HEK293T (cell line): Measurements from ENCODE around the gene VCP.

Experiments
- CTCF ChIA-PET: fragments of 350-600 bp; formaldehyde crosslinking; extraction: SDS; loops from one replicate; lab custom pipeline; 2021; ENCODE audit warnings: antibody characterized with exemption, inconsistent platforms; lab: Yijun Ruan, JAX
- POLR2A ChIA-PET: fragments of 350-600 bp; formaldehyde crosslinking; extraction: SDS; loops from one replicate; lab custom pipeline; 2020; ENCODE audit warnings: antibody characterized with exemption, inconsistent platforms; lab: Yijun Ruan, JAX
- DNase-seq: peaks from one replicate; pipeline ENCODE4 v3.0.0; 2012; ENCODE audit warnings: mixed read lengths; ENCODE audit errors: extremely low spot score
- ELF4 ChIP-seq: fragments of 450-650 bp; IDR thresholded peaks from 2 replicates; pipeline ENCODE4 v1.6.1; 2017; ENCODE audit warnings: antibody characterized with exemption
- FOXA1 ChIP-seq: fragments of 450-650 bp; IDR thresholded peaks from 2 replicates; pipeline ENCODE4 v1.6.1; 2016; ENCODE audit warnings: mild to moderate bottlenecking
- L3MBTL2 ChIP-seq: fragments of 450-650 bp; conservative IDR thresholded peaks from 2 replicates; pipeline ENCODE4 v1.6.1; 2016; ENCODE audit warnings: mild to moderate bottlenecking
- LEF1 ChIP-seq: fragments of 450-650 bp; IDR thresholded peaks from 2 replicates; pipeline ENCODE4 v1.6.1; 2017; ENCODE audit warnings: mild to moderate bottlenecking, borderline replicate concordance
- NFRKB ChIP-seq: fragments of 450-650 bp; IDR thresholded peaks from 2 replicates; pipeline ENCODE4 v1.6.1; 2016; ENCODE audit warnings: mild to moderate bottlenecking, moderate library complexity
- PKNOX1 ChIP-seq: fragments of 450-650 bp; IDR thresholded peaks from 2 replicates; pipeline ENCODE4 v1.6.1; 2016
- SUZ12 ChIP-seq: fragments of 450-650 bp; IDR thresholded peaks from 2 replicates; pipeline ENCODE4 v1.6.1; 2016; ENCODE audit warnings: mild to moderate bottlenecking

The VCP gene

GRCh38 chr9:35010351-35010958 is 62.0 kb downstream of the VCP start:
- no peak for TF ChIP-seq L3MBTL2
- TF ChIP-seq ELF4, result no peak
- TF ChIP-seq SUZ12, result no peak
- no peak for TF ChIP-seq NFRKB
- TF ChIP-seq LEF1, result no peak
- TF ChIP-seq PKNOX1, result no peak
- TF ChIP-seq FOXA1, result no peak
- CTCF ChIA-PET, result no interaction called here
- DNase-seq, result no peak
- POLR2A ChIA-PET, result no interaction called here
